ENCODE data around the gene RAPGEF5. TPM values are rescaled to one million over a fixed set of nuclear protein-coding genes. Genes with fewer than 3 reads are reported as not detected.

RAPGEF5 gene
- total and polyA plus RNA-seq, 2 experiments from 2014 or later = 0.11 to 0.86 TPM

DNA sequence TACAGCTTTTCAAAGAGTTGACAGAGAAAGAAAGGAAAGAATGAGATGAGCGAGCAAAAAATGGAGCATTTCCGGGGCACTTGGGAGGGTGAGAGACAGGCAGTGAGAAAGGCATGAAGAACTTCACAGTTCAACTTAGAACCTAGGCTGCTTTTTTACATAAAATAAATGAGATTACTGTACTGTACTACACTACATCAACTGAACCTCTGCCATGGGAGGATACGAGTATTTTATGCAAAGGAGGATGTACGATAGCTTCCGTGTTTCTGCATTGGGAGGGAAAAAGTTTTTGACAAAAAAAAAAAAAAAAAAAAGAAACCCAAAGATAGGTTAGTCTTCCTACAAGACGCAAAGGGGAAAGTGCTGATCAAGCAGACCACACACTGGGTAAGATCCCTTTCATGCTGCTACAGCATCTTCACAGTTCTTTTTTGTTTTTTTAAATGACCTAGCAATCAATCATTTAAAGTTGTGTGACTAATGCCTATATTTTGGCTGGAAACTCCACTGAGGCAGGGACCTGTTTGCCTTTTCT lies 88.0 kb downstream of the RAPGEF5 start:
- TF ChIP-seq EZH2 (IDR thresholded peaks at IDR 0.05; ENCODE audit: insufficient read depth, poor library complexity, severe bottlenecking) = no peak
- no peak for TF ChIP-seq EZH2phosphoT487 (IDR thresholded peaks at IDR 0.05; ENCODE audit: insufficient read depth, low read depth)
- in situ Hi-C loops (cut with MboI) = no loop called here
- Histone ChIP-seq H3K27me3 (replicated peaks; ENCODE audit: insufficient read depth) (no peaks in the 10 kb centered on the region), H3K9me3 (ENCODE audit: low read depth) (no peaks in the 10 kb centered on the region), H3K4me2 (ENCODE audit: unreplicated experiment) (no peak overlapping the region), H2AFZ (no peak overlapping the region), H3K9me2 (ENCODE audit: insufficient read depth) (no peaks in the 10 kb centered on the region), H3F3A (ENCODE audit: insufficient read depth) (no peaks in the 10 kb centered on the region), H3K4me3 (no peak overlapping the region), H3K27ac (no peak overlapping the region), H3K79me2 (ENCODE audit: insufficient read depth) (no peaks in the 10 kb centered on the region), H4K20me1 (ENCODE audit: insufficient read depth) (no peaks in the 10 kb centered on the region), H3K36me3 (ENCODE audit: low read depth) (no peaks in the 10 kb centered on the region), H3K4me1 (ENCODE audit: insufficient read depth) (no peaks in the 10 kb centered on the region; the same call in 1 of the 2 replicates), H3K9ac (no peak overlapping the region)
- WGBS, 2 experiments (ENCODE audit: low coverage in 1 of 2, low lambda C conversion rate in 2 of 2, missing lambda C conversion rate in 2 of 2) = 77 to 84% methylated on average over 6 of the region's 6 CpGs
- DNase-seq = no peak

DNA sequence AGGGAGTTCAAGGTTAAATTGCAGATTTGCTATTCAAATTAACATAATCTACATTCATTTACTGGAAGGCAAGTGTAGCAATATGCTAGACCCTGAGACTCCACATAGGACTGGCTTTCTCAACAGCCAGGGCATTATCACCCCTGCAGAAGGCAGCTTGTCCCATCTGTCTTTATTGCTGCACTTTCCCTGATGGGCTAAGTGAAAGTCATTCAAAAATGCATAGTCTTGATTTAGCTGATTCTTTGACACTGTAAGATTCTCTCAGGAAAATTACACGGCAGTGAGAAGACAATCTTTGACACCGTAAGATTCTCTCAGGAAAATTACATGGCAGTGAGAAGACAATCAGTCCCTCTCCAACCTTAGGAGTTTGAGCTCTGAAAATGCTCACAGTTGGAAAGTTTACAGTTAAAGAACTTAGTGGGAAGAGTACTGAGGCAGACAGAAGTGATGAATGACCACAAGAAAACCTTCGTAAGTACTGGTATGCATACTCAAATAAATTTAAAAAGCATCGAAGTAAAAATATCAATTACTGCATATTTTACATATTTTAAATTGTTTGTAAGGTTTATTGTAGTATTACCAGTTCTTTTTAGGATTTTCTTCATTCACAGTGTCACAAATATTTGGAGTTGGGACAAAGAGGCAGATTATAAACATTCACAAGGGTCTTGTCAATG lies 88.9 kb downstream of the RAPGEF5 start:
- H3K9me3 ChIP-seq (ENCODE audit: low read depth) = no peaks in the 10 kb centered on the region
- H3K27me3 ChIP-seq (replicated peaks; ENCODE audit: insufficient read depth) = no peaks in the 10 kb centered on the region
- TF ChIP-seq EZH2phosphoT487 (IDR thresholded peaks at IDR 0.05; ENCODE audit: insufficient read depth, low read depth) = no peak
- TF ChIP-seq EZH2 (IDR thresholded peaks at IDR 0.05; ENCODE audit: insufficient read depth, poor library complexity, severe bottlenecking) = no peak
- no peak overlapping the region for H3K4me2 ChIP-seq (ENCODE audit: unreplicated experiment)
- WGBS, 2 experiments (ENCODE audit: low coverage in 1 of 2, low lambda C conversion rate in 2 of 2, missing lambda C conversion rate in 2 of 2) = 37 to 41% methylated on average over 4 of the region's 4 CpGs
- no peaks in the 10 kb centered on the region for H3K36me3 ChIP-seq (ENCODE audit: low read depth)
- no peaks in the 10 kb centered on the region; the same call in 1 of the 2 replicates for H3K4me1 ChIP-seq (ENCODE audit: insufficient read depth)
- no peaks in the 10 kb centered on the region for H3K9me2 ChIP-seq (ENCODE audit: insufficient read depth)
- no peaks in the 10 kb centered on the region for H3F3A ChIP-seq (ENCODE audit: insufficient read depth)
- H3K27ac ChIP-seq = no peak overlapping the region
- no peak overlapping the region for H3K4me3 ChIP-seq
- no peaks in the 10 kb centered on the region for H3K79me2 ChIP-seq (ENCODE audit: insufficient read depth)
- in situ Hi-C loops (cut with MboI) = no loop called here
- no peak for DNase-seq
- no peaks in the 10 kb centered on the region for H4K20me1 ChIP-seq (ENCODE audit: insufficient read depth)
- H2AFZ ChIP-seq = no peak overlapping the region
- H3K9ac ChIP-seq = no peak overlapping the region

DNA sequence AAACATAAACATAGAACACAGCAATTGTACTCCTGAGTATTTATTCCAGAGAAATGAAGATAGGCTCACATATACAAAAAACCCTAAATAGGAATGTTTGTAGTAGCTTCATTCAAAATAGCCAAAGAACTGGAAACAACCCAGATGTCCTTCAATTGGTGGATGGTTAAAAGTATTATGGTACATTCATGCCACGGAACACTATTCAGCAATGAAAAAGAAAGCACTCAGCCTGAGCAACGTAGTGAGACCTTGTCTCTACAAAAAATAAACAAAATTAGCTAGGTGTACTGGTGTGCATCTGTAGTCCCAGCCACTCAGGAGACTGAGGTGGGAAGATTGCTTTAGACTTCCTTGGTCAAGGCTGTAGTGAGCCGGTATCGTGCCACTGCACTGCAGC lies 94.4 kb downstream of the RAPGEF5 start:
- H3K27ac ChIP-seq = no peak overlapping the region
- H3F3A ChIP-seq (ENCODE audit: insufficient read depth) = no peaks in the 10 kb centered on the region
- H3K79me2 ChIP-seq (ENCODE audit: insufficient read depth) = no peaks in the 10 kb centered on the region
- H3K4me1 ChIP-seq (ENCODE audit: insufficient read depth) = no peaks in the 10 kb centered on the region
- no peak overlapping the region for H3K9ac ChIP-seq
- TF ChIP-seq EZH2 (IDR thresholded peaks at IDR 0.05; ENCODE audit: insufficient read depth, poor library complexity, severe bottlenecking) = no peak
- TF ChIP-seq EZH2phosphoT487 (IDR thresholded peaks at IDR 0.05; ENCODE audit: insufficient read depth, low read depth) = no peak
- no peak overlapping the region for H2AFZ ChIP-seq
- H3K9me2 ChIP-seq (ENCODE audit: insufficient read depth) = no peaks in the 10 kb centered on the region
- no peak for DNase-seq
- no peak overlapping the region for H3K4me3 ChIP-seq
- in situ Hi-C loops (cut with MboI) = no loop called here
- H4K20me1 ChIP-seq (ENCODE audit: insufficient read depth) = no peaks in the 10 kb centered on the region
- no peaks in the 10 kb centered on the region for H3K36me3 ChIP-seq (ENCODE audit: low read depth)
- H3K9me3 ChIP-seq (ENCODE audit: low read depth) = no peaks in the 10 kb centered on the region
- 74 to 79% methylated on average over 4 of the region's 4 CpGs for WGBS, 2 experiments (ENCODE audit: low coverage in 1 of 2, low lambda C conversion rate in 2 of 2, missing lambda C conversion rate in 2 of 2)
- H3K4me2 ChIP-seq (ENCODE audit: unreplicated experiment) = no peak overlapping the region
- no peaks in the 10 kb centered on the region for H3K27me3 ChIP-seq (replicated peaks; ENCODE audit: insufficient read depth)

DNA sequence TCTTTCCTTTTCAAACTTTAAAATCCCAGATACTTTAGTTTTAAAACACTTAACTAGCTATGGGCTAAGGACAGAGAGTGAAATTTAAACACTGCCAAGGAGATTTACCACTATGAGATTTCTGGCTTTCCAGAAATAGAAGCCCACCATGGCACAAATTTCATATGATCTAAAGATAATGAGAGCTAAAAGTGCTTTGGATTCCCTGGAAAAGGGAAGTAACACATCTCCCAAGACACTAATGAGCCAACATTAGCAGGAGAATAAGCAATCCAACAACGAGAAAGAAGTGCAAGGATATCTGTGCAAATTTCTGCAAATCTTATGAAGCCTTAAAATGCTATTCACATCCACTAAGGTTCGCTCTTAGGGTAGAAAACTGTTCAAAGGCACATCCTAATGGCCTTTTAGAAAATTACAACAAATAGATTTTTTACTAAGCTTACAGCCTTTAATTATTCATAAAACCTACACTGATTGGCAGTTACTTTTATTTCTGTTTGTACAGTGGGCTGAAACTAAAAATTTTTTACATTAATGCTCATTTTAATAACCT lies 100.3 kb downstream of the RAPGEF5 start:
- H4K20me1 ChIP-seq (ENCODE audit: insufficient read depth) = no peaks in the 10 kb centered on the region
- no peak overlapping the region for H3K9ac ChIP-seq
- no peak for TF ChIP-seq EZH2phosphoT487 (IDR thresholded peaks at IDR 0.05; ENCODE audit: insufficient read depth, low read depth)
- TF ChIP-seq EZH2 (IDR thresholded peaks at IDR 0.05; ENCODE audit: insufficient read depth, poor library complexity, severe bottlenecking) = no peak
- H3K27me3 ChIP-seq (replicated peaks; ENCODE audit: insufficient read depth) = no peaks in the 10 kb centered on the region; the same call in 1 of the 2 replicates
- no peak overlapping the region for H3K27ac ChIP-seq
- in situ Hi-C loops (cut with MboI) = no loop called here
- H3K4me2 ChIP-seq (ENCODE audit: unreplicated experiment) = no peak overlapping the region
- no peaks in the 10 kb centered on the region for H3K9me2 ChIP-seq (ENCODE audit: insufficient read depth)
- no peaks in the 10 kb centered on the region for H3K79me2 ChIP-seq (ENCODE audit: insufficient read depth)
- H3K9me3 ChIP-seq (ENCODE audit: low read depth) = no peaks in the 10 kb centered on the region
- 22 to 36% methylated on average over 2 of the region's 2 CpGs for WGBS, 2 experiments (ENCODE audit: low coverage in 1 of 2, low lambda C conversion rate in 2 of 2, missing lambda C conversion rate in 2 of 2)
- no peaks in the 10 kb centered on the region for H3K4me1 ChIP-seq (ENCODE audit: insufficient read depth)
- no peak for DNase-seq
- no peak overlapping the region for H2AFZ ChIP-seq
- no peaks in the 10 kb centered on the region for H3K36me3 ChIP-seq (ENCODE audit: low read depth)
- H3F3A ChIP-seq (ENCODE audit: insufficient read depth) = no peaks in the 10 kb centered on the region
- H3K4me3 ChIP-seq = no peak overlapping the region
